ENCODE data around the gene FAF2.

- TF ChIP-seq POLR2A (IDR thresholded peaks at IDR 0.05; ENCODE audit: low read depth, low read length), result no peak
- no peak for TF ChIP-seq POLR2AphosphoS5 (IDR thresholded peaks at IDR 0.05; ENCODE audit: low read depth, low read length)
These were observed 33.5 kb downstream of the FAF2 start for GRCh38 chr5:176481711-176482110.
